ENCODE results near the gene SLC13A2. TPM values are rescaled to one million over a fixed set of nuclear protein-coding genes. Genes with fewer than 3 reads are reported as not detected.
"Not testable (repeated sequence)": the region's sequence is repeated elsewhere in the genome, so short reads cannot be mapped to it uniquely, and the experiment has no call there.

SLC13A2 gene
- total RNA-seq, 1 donor from 2014 or later: not detected

DNA sequence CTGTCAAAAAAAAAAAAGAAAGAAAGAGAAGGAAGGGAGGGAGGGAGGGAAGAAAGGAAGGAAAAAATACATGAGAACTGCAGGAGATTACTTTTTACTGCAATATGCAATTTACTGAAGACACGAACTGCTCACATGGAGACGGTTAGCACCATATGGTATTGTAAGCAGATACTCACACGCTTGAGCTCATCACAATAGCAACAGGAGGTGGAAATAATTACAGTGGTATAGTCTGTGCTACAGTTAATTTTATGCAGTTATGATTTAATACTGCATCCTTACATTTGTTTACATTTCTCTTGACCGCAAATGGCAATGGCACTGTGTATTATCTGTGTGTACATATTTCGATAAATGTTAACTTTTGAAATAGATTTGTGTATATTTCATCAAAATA lies 46.1 kb upstream of the SLC13A2 start:
- Mint-ChIP-seq H3K27ac (ENCODE audit: unreplicated experiment) (no peak overlapping the region), H3K27me3 (ENCODE audit: low read depth, unreplicated experiment) (peaks cover 35% of the 10 kb centered on the region), H3K9me3 (ENCODE audit: unreplicated experiment) (no peaks in the 10 kb centered on the region), H3K36me3 (ENCODE audit: low read depth, unreplicated experiment) (no peaks in the 10 kb centered on the region), H3K4me1 (ENCODE audit: low read depth, unreplicated experiment) (no peaks in the 10 kb centered on the region), H3K4me3 (ENCODE audit: unreplicated experiment) (no peak overlapping the region)
- Histone ChIP-seq H2AFZ (ENCODE audit: low read depth, low read length) (no peak overlapping the region), H3K36me3 (ENCODE audit: insufficient read depth, low read length) (no peaks in the 10 kb centered on the region), H3K9ac (ENCODE audit: low read length) (no peak overlapping the region), H3K27ac (ENCODE audit: low read depth, low read length) (no peak overlapping the region), H3K79me2 (ENCODE audit: insufficient read depth, low read length) (no peaks in the 10 kb centered on the region), H4K20me1 (ENCODE audit: insufficient read depth, low read length) (no peaks in the 10 kb centered on the region), H3K4me3 (ENCODE audit: insufficient read depth, low read depth, low read length) (no peak overlapping the region), H3K4me2 (ENCODE audit: low read length) (no peak overlapping the region), H3K9me3 (ENCODE audit: insufficient read depth, low read depth, low read length) (no peaks in the 10 kb centered on the region), H3K4me1 (ENCODE audit: insufficient read depth, low read length) (no peaks in the 10 kb centered on the region), H3K27me3 (ENCODE audit: insufficient read depth, low read length) (peaks cover 9% of the 10 kb centered on the region)
- TF ChIP-seq, protein P1, sequence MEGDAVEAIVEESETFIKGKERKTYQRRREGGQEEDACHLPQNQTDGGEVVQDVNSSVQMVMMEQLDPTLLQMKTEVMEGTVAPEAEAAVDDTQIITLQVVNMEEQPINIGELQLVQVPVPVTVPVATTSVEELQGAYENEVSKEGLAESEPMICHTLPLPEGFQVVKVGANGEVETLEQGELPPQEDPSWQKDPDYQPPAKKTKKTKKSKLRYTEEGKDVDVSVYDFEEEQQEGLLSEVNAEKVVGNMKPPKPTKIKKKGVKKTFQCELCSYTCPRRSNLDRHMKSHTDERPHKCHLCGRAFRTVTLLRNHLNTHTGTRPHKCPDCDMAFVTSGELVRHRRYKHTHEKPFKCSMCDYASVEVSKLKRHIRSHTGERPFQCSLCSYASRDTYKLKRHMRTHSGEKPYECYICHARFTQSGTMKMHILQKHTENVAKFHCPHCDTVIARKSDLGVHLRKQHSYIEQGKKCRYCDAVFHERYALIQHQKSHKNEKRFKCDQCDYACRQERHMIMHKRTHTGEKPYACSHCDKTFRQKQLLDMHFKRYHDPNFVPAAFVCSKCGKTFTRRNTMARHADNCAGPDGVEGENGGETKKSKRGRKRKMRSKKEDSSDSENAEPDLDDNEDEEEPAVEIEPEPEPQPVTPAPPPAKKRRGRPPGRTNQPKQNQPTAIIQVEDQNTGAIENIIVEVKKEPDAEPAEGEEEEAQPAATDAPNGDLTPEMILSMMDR (IDR thresholded peaks at IDR 0.05; ENCODE audit: insufficient read depth, low read depth, low read length): no peak
- TF ChIP-seq EZH2 (IDR thresholded peaks at IDR 0.05; ENCODE audit: insufficient read depth, low read length): no peak
- no peak for FAIRE-seq
- DNase-seq (ENCODE audit: low read depth): no peak

DNA sequence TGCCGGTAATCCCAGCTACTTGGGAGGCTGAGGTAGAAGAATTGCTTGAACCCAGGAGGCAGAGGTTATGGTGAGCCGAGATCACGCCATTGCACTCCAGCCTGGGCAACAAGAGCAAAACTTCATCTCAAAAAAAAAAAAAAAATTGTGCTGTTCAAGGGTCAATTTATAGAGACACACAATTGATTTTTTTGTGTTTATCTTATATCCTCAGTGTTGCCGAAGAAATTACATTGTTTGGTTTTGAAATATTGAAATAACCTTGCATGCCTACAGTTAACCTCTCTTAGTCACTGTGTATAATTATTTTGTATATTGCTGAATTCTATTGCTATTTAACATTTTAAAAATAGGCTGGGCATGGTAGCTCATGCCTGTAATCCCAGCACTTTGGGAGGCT lies 45.5 kb upstream of the SLC13A2 start:
- not testable (repeated sequence) for H3K4me3 ChIP-seq (ENCODE audit: insufficient read depth, low read depth, low read length); H3K4me3 Mint-ChIP-seq (ENCODE audit: unreplicated experiment); H3K79me2 ChIP-seq (ENCODE audit: insufficient read depth, low read length); H3K4me1 ChIP-seq (ENCODE audit: insufficient read depth, low read length); H3K4me2 ChIP-seq (ENCODE audit: low read length); H3K4me1 Mint-ChIP-seq (ENCODE audit: low read depth, unreplicated experiment); H2AFZ ChIP-seq (ENCODE audit: low read depth, low read length); H3K9me3 Mint-ChIP-seq (ENCODE audit: unreplicated experiment); H3K9ac ChIP-seq (ENCODE audit: low read length); DNase-seq (ENCODE audit: low read depth); H3K36me3 Mint-ChIP-seq (ENCODE audit: low read depth, unreplicated experiment); H4K20me1 ChIP-seq (ENCODE audit: insufficient read depth, low read length); H3K9me3 ChIP-seq (ENCODE audit: insufficient read depth, low read depth, low read length); FAIRE-seq; H3K27ac Mint-ChIP-seq (ENCODE audit: unreplicated experiment); H3K27ac ChIP-seq (ENCODE audit: low read depth, low read length); H3K36me3 ChIP-seq (ENCODE audit: insufficient read depth, low read length)
- peaks cover 36% of the 10 kb centered on the region for H3K27me3 Mint-ChIP-seq (ENCODE audit: low read depth, unreplicated experiment)
- peaks cover 10% of the 10 kb centered on the region for H3K27me3 ChIP-seq (ENCODE audit: insufficient read depth, low read length)

DNA sequence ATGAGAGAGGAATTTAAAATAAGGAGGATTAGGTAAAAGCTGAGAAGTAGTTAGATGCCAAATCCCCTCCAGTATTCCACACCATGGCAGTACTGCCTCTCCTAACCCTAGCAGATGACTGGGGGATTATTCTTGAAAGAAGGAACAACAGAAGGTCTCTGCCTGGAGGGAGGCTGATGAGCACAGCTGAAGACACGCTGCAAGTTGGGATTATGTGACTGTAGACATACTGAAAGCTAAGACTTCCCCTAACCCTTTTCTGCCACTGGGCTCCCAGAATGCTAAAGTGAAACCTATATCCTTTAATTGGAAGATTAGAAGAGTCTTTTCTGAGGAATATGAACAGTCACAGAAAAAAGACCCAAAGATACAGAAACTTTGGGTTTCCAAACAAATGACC lies 39.7 kb upstream of the SLC13A2 start:
- H3K4me1 ChIP-seq (ENCODE audit: insufficient read depth, low read length): no peaks in the 10 kb centered on the region
- DNase-seq (ENCODE audit: low read depth): no peak
- Mint-ChIP-seq H3K27me3 (ENCODE audit: low read depth, unreplicated experiment) (peaks cover 27% of the 10 kb centered on the region), H3K4me1 (ENCODE audit: low read depth, unreplicated experiment) (no peaks in the 10 kb centered on the region), H3K4me3 (ENCODE audit: unreplicated experiment) (no peak overlapping the region), H3K36me3 (ENCODE audit: low read depth, unreplicated experiment) (no peaks in the 10 kb centered on the region), H3K27ac (ENCODE audit: unreplicated experiment) (no peak overlapping the region), H3K9me3 (ENCODE audit: unreplicated experiment) (no peaks in the 10 kb centered on the region)
- no peak overlapping the region for H3K4me3 ChIP-seq (ENCODE audit: insufficient read depth, low read depth, low read length)
- no peaks in the 10 kb centered on the region for H3K79me2 ChIP-seq (ENCODE audit: insufficient read depth, low read length)
- no peak for TF ChIP-seq EZH2 (IDR thresholded peaks at IDR 0.05; ENCODE audit: insufficient read depth, low read length)
- TF ChIP-seq, protein P1 (IDR thresholded peaks at IDR 0.05; ENCODE audit: insufficient read depth, low read depth, low read length): no peak
- no peak for FAIRE-seq
- peaks cover 15% of the 10 kb centered on the region for H3K27me3 ChIP-seq (ENCODE audit: insufficient read depth, low read length)
- no peak overlapping the region for H3K9ac ChIP-seq (ENCODE audit: low read length)
- no peaks in the 10 kb centered on the region for H4K20me1 ChIP-seq (ENCODE audit: insufficient read depth, low read length)
- no peak overlapping the region for H2AFZ ChIP-seq (ENCODE audit: low read depth, low read length)
- H3K9me3 ChIP-seq (ENCODE audit: insufficient read depth, low read depth, low read length): no peaks in the 10 kb centered on the region
- no peak overlapping the region for H3K4me2 ChIP-seq (ENCODE audit: low read length)
- H3K36me3 ChIP-seq (ENCODE audit: insufficient read depth, low read length): no peaks in the 10 kb centered on the region
- H3K27ac ChIP-seq (ENCODE audit: low read depth, low read length): no peak overlapping the region

DNA sequence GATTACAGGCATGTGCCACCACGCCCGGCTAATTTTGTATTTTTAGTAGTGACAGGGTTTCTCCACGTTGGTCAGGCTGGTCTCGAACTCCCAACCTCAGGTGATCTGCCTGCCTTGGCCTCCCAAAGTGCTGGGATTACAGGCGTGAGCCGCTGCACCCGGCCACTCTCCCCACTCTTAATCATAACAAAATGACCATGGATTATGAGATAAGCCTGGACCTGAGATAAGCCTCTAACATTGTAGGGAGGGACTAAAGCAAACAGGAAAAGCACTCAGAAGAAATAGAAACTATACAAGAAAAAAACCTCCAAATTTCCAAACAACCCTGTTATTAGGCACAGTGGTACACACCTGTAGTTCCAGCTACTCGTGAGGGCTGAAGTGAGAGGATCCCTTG lies 39.1 kb upstream of the SLC13A2 start:
- H3K9me3 Mint-ChIP-seq (ENCODE audit: unreplicated experiment): not testable (repeated sequence)

More for the DNA sequence above, 39.1 kb upstream of the SLC13A2 start:
- H3K4me3 Mint-ChIP-seq (ENCODE audit: unreplicated experiment); H4K20me1 ChIP-seq (ENCODE audit: insufficient read depth, low read length); H3K4me1 Mint-ChIP-seq (ENCODE audit: low read depth, unreplicated experiment); H3K9ac ChIP-seq (ENCODE audit: low read length); H3K4me3 ChIP-seq (ENCODE audit: insufficient read depth, low read depth, low read length); H3K36me3 Mint-ChIP-seq (ENCODE audit: low read depth, unreplicated experiment); H3K27ac Mint-ChIP-seq (ENCODE audit: unreplicated experiment); H3K36me3 ChIP-seq (ENCODE audit: insufficient read depth, low read length); DNase-seq (ENCODE audit: low read depth); H3K27ac ChIP-seq (ENCODE audit: low read depth, low read length); H2AFZ ChIP-seq (ENCODE audit: low read depth, low read length); H3K9me3 ChIP-seq (ENCODE audit: insufficient read depth, low read depth, low read length); H3K4me1 ChIP-seq (ENCODE audit: insufficient read depth, low read length); H3K4me2 ChIP-seq (ENCODE audit: low read length); H3K79me2 ChIP-seq (ENCODE audit: insufficient read depth, low read length); FAIRE-seq: not testable (repeated sequence)
- peaks cover 15% of the 10 kb centered on the region for H3K27me3 ChIP-seq (ENCODE audit: insufficient read depth, low read length)
- peaks cover 27% of the 10 kb centered on the region for H3K27me3 Mint-ChIP-seq (ENCODE audit: low read depth, unreplicated experiment)

Measured in astrocyte (in vitro differentiated cells and primary cell).